ENCODE measurements around the gene RDH11. TPM values are rescaled to one million over a fixed set of nuclear protein-coding genes. Genes with fewer than 3 reads are reported as not detected.

Gene RDH11
- total and polyA plus RNA-seq, 2 experiments from 2014 or later: 148 to 164 TPM

GRCh38 chr14:67733616-67734015, 38.1 kb upstream of the RDH11 start:
- whole genome bisulfite sequencing (ENCODE audit: low lambda C conversion rate, missing lambda C conversion rate): 70% methylated on average over 4 of the region's 4 CpGs
- Histone ChIP-seq H3K27me3 (no peaks in the 10 kb centered on the region), H4K20me1 (ENCODE audit: insufficient read depth, poor library complexity, severe bottlenecking) (no peaks in the 10 kb centered on the region), H3K4me2 (no peak overlapping the region), H3K4me1 (ENCODE audit: insufficient read depth) (peaks cover 7% of the 10 kb centered on the region), H3K79me2 (no peaks in the 10 kb centered on the region), H3K27ac (no peak overlapping the region), H3K4me3 (no peak overlapping the region), H3K36me3 (replicated peaks; ENCODE audit: insufficient read depth, low read depth) (no peaks in the 10 kb centered on the region), H2AFZ (no peak overlapping the region), H3K9me3 (ENCODE audit: low read depth) (no peaks in the 10 kb centered on the region), H3K9me2 (replicated peaks; ENCODE audit: insufficient read depth) (no peaks in the 10 kb centered on the region)
- DNase-seq (ENCODE audit: low spot score): no peak
- no peak for TF ChIP-seq EZH2 (IDR thresholded peaks at IDR 0.05; ENCODE audit: borderline replicate concordance)
- no peak for TF ChIP-seq EZH2phosphoT487 (IDR thresholded peaks at IDR 0.05; ENCODE audit: low read depth, severe bottlenecking, unreplicated experiment)
- no peak for TF ChIP-seq CTCF (IDR thresholded peaks at IDR 0.05; ENCODE audit: poor library complexity)

GRCh38 chr14:67729072-67729885, 33.7 kb upstream of the RDH11 start:
- Histone ChIP-seq H3K9me2 (replicated peaks; ENCODE audit: insufficient read depth) (no peaks in the 10 kb centered on the region), H3K27ac (peak overlapping the region; percentile 75), H3K9me3 (ENCODE audit: low read depth) (no peaks in the 10 kb centered on the region), H3K4me2 (peak overlapping the region; percentile 66), H3K4me3 (no peak overlapping the region), H4K20me1 (ENCODE audit: insufficient read depth, poor library complexity, severe bottlenecking) (no peaks in the 10 kb centered on the region), H3K36me3 (replicated peaks; ENCODE audit: insufficient read depth, low read depth) (no peaks in the 10 kb centered on the region), H3K79me2 (no peaks in the 10 kb centered on the region), H3K27me3 (no peaks in the 10 kb centered on the region), H2AFZ (peak overlapping the region; percentile 66), H3K4me1 (ENCODE audit: insufficient read depth) (peaks cover 7% of the 10 kb centered on the region)
- TF ChIP-seq EZH2phosphoT487 (IDR thresholded peaks at IDR 0.05; ENCODE audit: low read depth, severe bottlenecking, unreplicated experiment): no peak
- TF ChIP-seq EZH2 (IDR thresholded peaks at IDR 0.05; ENCODE audit: borderline replicate concordance): no peak
- TF ChIP-seq CTCF (IDR thresholded peaks at IDR 0.05; ENCODE audit: poor library complexity): no peak
- peak; percentile 58 for DNase-seq (ENCODE audit: low spot score)
- 48% methylated on average over 21 of the region's 21 CpGs for WGBS (ENCODE audit: low lambda C conversion rate, missing lambda C conversion rate)

GRCh38 chr14:67728258-67728657, 32.7 kb upstream of the RDH11 start:
- no peaks in the 10 kb centered on the region for H3K79me2 ChIP-seq
- no peaks in the 10 kb centered on the region for H3K9me2 ChIP-seq (replicated peaks; ENCODE audit: insufficient read depth)
- H3K9me3 ChIP-seq (ENCODE audit: low read depth): no peaks in the 10 kb centered on the region
- no peak for TF ChIP-seq EZH2phosphoT487 (IDR thresholded peaks at IDR 0.05; ENCODE audit: low read depth, severe bottlenecking, unreplicated experiment)
- TF ChIP-seq EZH2 (IDR thresholded peaks at IDR 0.05; ENCODE audit: borderline replicate concordance): no peak
- TF ChIP-seq CTCF (IDR thresholded peaks at IDR 0.05; ENCODE audit: poor library complexity): no peak
- H3K4me3 ChIP-seq: no peak overlapping the region
- DNase-seq (ENCODE audit: low spot score): no peak
- H3K36me3 ChIP-seq (replicated peaks; ENCODE audit: insufficient read depth, low read depth): no peaks in the 10 kb centered on the region
- H3K4me1 ChIP-seq (ENCODE audit: insufficient read depth): peaks cover 7% of the 10 kb centered on the region
- H4K20me1 ChIP-seq (ENCODE audit: insufficient read depth, poor library complexity, severe bottlenecking): no peaks in the 10 kb centered on the region
- no peak overlapping the region for H2AFZ ChIP-seq
- H3K27me3 ChIP-seq: no peaks in the 10 kb centered on the region
- no peak overlapping the region for H3K27ac ChIP-seq
- no peak overlapping the region for H3K4me2 ChIP-seq
